CD8-positive, alpha-beta memory T cell (primary cell): ENCODE results near the gene UST. TPM values are rescaled to one million over a fixed set of nuclear protein-coding genes. Genes with fewer than 3 reads are reported as not detected.

Experiments
- CTCF ChIA-PET: fragments of 350-600 bp; sonication (Branson Sonifier 250); formaldehyde crosslinking; loops from one replicate; lab custom pipeline; 2021; ENCODE audit warnings: antibody characterized with exemption; lab: Charles Lee
- POLR2A ChIA-PET: fragments of 350-600 bp; sonication (Branson Sonifier 250); formaldehyde crosslinking; loops from one replicate; lab custom pipeline; 2021; ENCODE audit warnings: antibody characterized with exemption; lab: Charles Lee
- DNase-seq, 5 donors: peaks; one replicate each; pipeline versions ENCODE4 v3.0.0 to v3.0.0-alpha.2; 2020 to 2022; ENCODE audit warnings: mixed read lengths in 1 of 5
- H3K27ac ChIP-seq: one replicate; pipeline ENCODE4 v1.7.0; 2013; ENCODE audit warnings: low read depth, mild to moderate bottlenecking, low read length, moderate library complexity
- H3K27me3 ChIP-seq: 2 replicates; pipeline ENCODE4 v1.7.0; 2013; ENCODE audit warnings: low read length, mild to moderate bottlenecking; ENCODE audit not compliant: insufficient read depth, poor library complexity, severe bottlenecking
- H3K36me3 ChIP-seq: 2 replicates; pipeline ENCODE4 v1.7.0; 2013; ENCODE audit warnings: mild to moderate bottlenecking, low read length, moderate library complexity; ENCODE audit not compliant: insufficient read depth
- H3K4me1 ChIP-seq: 2 replicates; pipeline ENCODE4 v1.7.0; 2013; ENCODE audit warnings: mild to moderate bottlenecking, low read length, moderate library complexity; ENCODE audit not compliant: insufficient read depth
- H3K4me3 ChIP-seq: 2 replicates; pipeline ENCODE4 v1.7.0; 2013; ENCODE audit warnings: mild to moderate bottlenecking, low read length
- H3K9me3 ChIP-seq: 2 replicates; pipeline ENCODE4 v1.7.0; 2013; ENCODE audit warnings: mild to moderate bottlenecking, low read length
- H3K27ac Mint-ChIP-seq, 8 donors: one replicate each; pipeline ENCODE4 v1.8.0; 2020 to 2021; ENCODE audit warnings: mixed read lengths in 8 of 8, mild to moderate bottlenecking in 6 of 8, inconsistent platforms in 3 of 8, moderate library complexity in 3 of 8
- H3K27me3 Mint-ChIP-seq, 2 donors: one replicate each; pipeline ENCODE4 v1.8.0; 2020 to 2021; ENCODE audit warnings: mixed read lengths in 2 of 2, mild to moderate bottlenecking in 1 of 2, moderate library complexity in 1 of 2
- H3K36me3 Mint-ChIP-seq, 3 donors: one replicate each; pipeline ENCODE4 v1.8.0; 2020 to 2021; ENCODE audit warnings: mixed read lengths in 3 of 3, inconsistent platforms in 1 of 3, mild to moderate bottlenecking in 1 of 3
- H3K4me1 Mint-ChIP-seq, 3 donors: one replicate each; pipeline ENCODE4 v1.8.0; 2020 to 2021; ENCODE audit warnings: mixed read lengths in 3 of 3, inconsistent platforms in 1 of 3, mild to moderate bottlenecking in 1 of 3
- H3K4me3 Mint-ChIP-seq, 7 donors: one replicate each; pipeline ENCODE4 v1.8.0; 2020 to 2021; ENCODE audit warnings: mixed read lengths in 7 of 7, mild to moderate bottlenecking in 6 of 7, moderate library complexity in 4 of 7, inconsistent platforms in 2 of 7
- H3K9me3 Mint-ChIP-seq, 5 donors: one replicate each; pipeline ENCODE4 v1.8.0; 2020 to 2022; ENCODE audit warnings: mixed read lengths in 5 of 5, mild to moderate bottlenecking in 3 of 5, moderate library complexity in 2 of 5, inconsistent platforms in 1 of 5
- polyA plus RNA-seq: library from polyadenylated mRNA; unstranded; fragments of 300-500 nt; fragmentation: Illumina TruSeq; gene quantifications from one replicate; pipeline ENCODE4 v1.2.3, GENCODE V29; 2021
- total RNA-seq, 2 experiments: library from RNA; stranded (reverse); gene quantifications; one replicate each; pipeline ENCODE4 v1.2.3, GENCODE V29; 2021

The UST gene
- total and polyA plus RNA-seq, 3 experiments from 2014 or later = 2.4 to 7.8 (median 6.4) TPM

- CTCF ChIA-PET = no interaction called here
- Histone ChIP-seq H3K27ac (no peak overlapping the region), H3K4me1 (peaks cover 6% of the 10 kb centered on the region), H3K36me3 (no peaks in the 10 kb centered on the region), H3K27me3 (no peaks in the 10 kb centered on the region), H3K4me3 (no peak overlapping the region), H3K9me3 (no peaks in the 10 kb centered on the region)
- peak overlapping the region in 6 of 8 donors; percentile 0 to 80 (median 33) for H3K27ac Mint-ChIP-seq
- H3K27me3 Mint-ChIP-seq = no peaks in the 10 kb centered on the region
- H3K36me3 Mint-ChIP-seq = peaks cover 0 to 5% (median 3%) of the 10 kb centered on the region in 3 donors
- H3K9me3 Mint-ChIP-seq = no peaks in the 10 kb centered on the region
- DNase-seq = no peak
- H3K4me3 Mint-ChIP-seq = peak overlapping the region in 6 of 7 donors; percentile 13 to 37 (median 23)
- peaks cover 16 to 29% (median 22%) of the 10 kb centered on the region in 3 donors for H3K4me1 Mint-ChIP-seq
- POLR2A ChIA-PET = no interaction called here
Measured at GRCh38 chr6:148835920-148836441, 89.2 kb downstream of the UST start.

GRCh38 chr6:148836751-148837150 is 89.9 kb downstream of the UST start:
- Histone ChIP-seq H3K36me3 (no peaks in the 10 kb centered on the region), H3K27ac (no peak overlapping the region), H3K4me1 (no peaks in the 10 kb centered on the region), H3K27me3 (no peaks in the 10 kb centered on the region), H3K4me3 (no peak overlapping the region), H3K9me3 (no peaks in the 10 kb centered on the region)
- Mint-ChIP-seq H3K27me3 (no peaks in the 10 kb centered on the region), H3K4me1 (peaks cover 11 to 22% (median 16%) of the 10 kb centered on the region in 3 donors), H3K27ac (peak overlapping the region in 2 of 8 donors; percentile 22 to 65), H3K9me3 (no peaks in the 10 kb centered on the region), H3K36me3 (peaks cover 0 to 5% (median 3%) of the 10 kb centered on the region in 3 donors), H3K4me3 (peak overlapping the region in 1 of 7 donors; percentile 18)
- DNase-seq = no peak
- ChIA-PET CTCF (no interaction called here), POLR2A (no interaction called here)

DNA sequence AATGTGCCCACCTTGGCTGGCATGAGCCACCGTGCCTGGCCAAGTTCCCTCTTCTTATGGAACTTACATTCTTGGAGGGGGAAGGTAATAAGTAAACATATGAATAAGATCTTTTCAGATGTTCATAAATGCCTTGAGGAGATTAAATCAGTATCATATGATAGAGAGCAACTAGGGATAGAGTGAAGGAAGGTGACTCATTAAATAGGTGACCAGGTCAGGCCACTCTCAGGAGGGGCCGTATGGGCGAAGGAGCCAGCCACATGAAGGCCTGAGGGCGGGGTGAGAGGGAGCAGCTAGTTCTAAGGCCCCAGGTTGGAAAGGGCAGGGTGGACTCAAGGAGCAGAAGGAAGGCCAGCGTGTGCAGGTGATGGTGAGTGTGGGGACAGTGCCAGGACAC is 91.1 kb downstream of the UST start:
- peaks cover 0 to 5% (median 3%) of the 10 kb centered on the region in 3 donors for H3K36me3 Mint-ChIP-seq
- Histone ChIP-seq H3K27ac (no peak overlapping the region), H3K36me3 (no peaks in the 10 kb centered on the region), H3K4me1 (no peaks in the 10 kb centered on the region), H3K4me3 (no peak overlapping the region), H3K27me3 (no peaks in the 10 kb centered on the region), H3K9me3 (no peaks in the 10 kb centered on the region)
- ChIA-PET POLR2A (no interaction called here), CTCF (no interaction called here)
- H3K27ac Mint-ChIP-seq = peak overlapping the region in 1 of 8 donors; percentile 87
- H3K4me1 Mint-ChIP-seq = peaks cover 9 to 20% (median 16%) of the 10 kb centered on the region in 3 donors
- no peak for DNase-seq
- no peaks in the 10 kb centered on the region for H3K27me3 Mint-ChIP-seq
- H3K9me3 Mint-ChIP-seq = no peaks in the 10 kb centered on the region
- H3K4me3 Mint-ChIP-seq = no peak overlapping the region

DNA sequence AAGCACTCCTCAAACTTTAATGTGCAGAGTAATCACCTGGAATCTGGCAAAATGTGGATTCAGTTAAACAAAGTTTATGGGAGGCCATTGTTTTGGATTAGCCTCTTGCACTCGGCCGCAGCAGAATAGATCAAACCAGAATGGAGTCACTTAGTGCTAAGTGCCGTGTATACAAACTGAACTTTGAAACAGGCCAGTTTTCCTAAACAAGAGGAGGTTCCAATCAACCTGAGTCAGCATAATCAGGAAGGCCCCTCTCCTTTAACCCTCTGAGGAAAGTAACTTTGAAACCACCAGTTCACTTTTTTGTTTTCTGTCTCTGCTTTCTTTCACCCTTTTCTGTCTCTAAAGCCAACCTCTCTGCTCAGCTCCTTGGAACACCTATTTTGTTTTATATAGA is 92.2 kb downstream of the UST start:
- DNase-seq = no peak
- peaks cover 9 to 20% (median 16%) of the 10 kb centered on the region in 3 donors for H3K4me1 Mint-ChIP-seq
- Histone ChIP-seq H3K27me3 (no peaks in the 10 kb centered on the region), H3K4me3 (no peak overlapping the region), H3K36me3 (no peaks in the 10 kb centered on the region), H3K9me3 (no peaks in the 10 kb centered on the region), H3K4me1 (no peaks in the 10 kb centered on the region), H3K27ac (no peak overlapping the region)
- peaks cover 0 to 5% (median 3%) of the 10 kb centered on the region in 3 donors for H3K36me3 Mint-ChIP-seq
- no peak overlapping the region for H3K4me3 Mint-ChIP-seq
- no peaks in the 10 kb centered on the region for H3K27me3 Mint-ChIP-seq
- POLR2A ChIA-PET = no interaction called here
- CTCF ChIA-PET = no interaction called here
- no peak overlapping the region for H3K27ac Mint-ChIP-seq
- no peaks in the 10 kb centered on the region for H3K9me3 Mint-ChIP-seq

- Mint-ChIP-seq H3K27me3 (no peaks in the 10 kb centered on the region), H3K9me3 (no peaks in the 10 kb centered on the region), H3K27ac (peak overlapping the region in 1 of 8 donors; percentile 29), H3K4me1 (peaks cover 9 to 19% (median 16%) of the 10 kb centered on the region in 3 donors), H3K36me3 (peaks cover 0 to 7% (median 5%) of the 10 kb centered on the region in 3 donors), H3K4me3 (no peak overlapping the region)
- H3K9me3 ChIP-seq = no peaks in the 10 kb centered on the region
- no peaks in the 10 kb centered on the region for H3K27me3 ChIP-seq
- CTCF ChIA-PET = no interaction called here
- no peak overlapping the region for H3K4me3 ChIP-seq
- no peaks in the 10 kb centered on the region for H3K4me1 ChIP-seq
- H3K27ac ChIP-seq = no peak overlapping the region
- DNase-seq = no peak
- POLR2A ChIA-PET = no interaction called here
- H3K36me3 ChIP-seq = no peaks in the 10 kb centered on the region
Measured at GRCh38 chr6:148840256-148840655, 93.4 kb downstream of the UST start.

GRCh38 chr6:148842296-148843019 is 95.6 kb downstream of the UST start:
- Histone ChIP-seq H3K4me3 (no peak overlapping the region), H3K27ac (no peak overlapping the region), H3K27me3 (no peaks in the 10 kb centered on the region), H3K36me3 (no peaks in the 10 kb centered on the region), H3K9me3 (no peaks in the 10 kb centered on the region), H3K4me1 (no peaks in the 10 kb centered on the region)
- Mint-ChIP-seq H3K4me3 (no peak overlapping the region), H3K27me3 (no peaks in the 10 kb centered on the region), H3K4me1 (peaks cover 0 to 16% (median 5%) of the 10 kb centered on the region in 3 donors), H3K36me3 (peaks cover 0 to 7% (median 0%) of the 10 kb centered on the region in 3 donors), H3K27ac (peak overlapping the region in 2 of 8 donors; percentile 10 to 24), H3K9me3 (no peaks in the 10 kb centered on the region)
- no peak for DNase-seq
- POLR2A ChIA-PET = no interaction called here
- CTCF ChIA-PET = no interaction called here

DNA sequence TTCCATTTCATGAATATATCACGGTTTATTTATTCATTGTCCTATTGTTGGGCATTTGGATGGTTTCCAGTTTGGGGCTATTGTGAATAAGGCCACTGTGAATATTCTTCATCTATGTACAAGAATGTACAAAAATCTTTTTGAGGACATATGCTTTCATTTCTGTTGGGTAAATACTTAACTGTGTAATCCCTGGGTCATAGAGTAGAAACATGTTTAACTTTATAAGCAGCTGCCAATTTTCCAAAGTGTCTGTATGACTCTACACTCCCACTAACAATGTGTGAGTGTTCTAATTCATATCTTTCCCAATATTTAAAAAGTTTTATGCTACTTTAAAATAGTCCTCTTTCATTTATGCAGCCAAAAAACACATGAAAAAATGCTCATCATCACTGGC is 98.6 kb downstream of the UST start:
- Mint-ChIP-seq H3K27ac (no peak overlapping the region), H3K36me3 (peaks cover 0 to 3% (median 0%) of the 10 kb centered on the region in 3 donors), H3K4me1 (peaks cover 2 to 26% (median 16%) of the 10 kb centered on the region in 3 donors), H3K4me3 (no peak overlapping the region), H3K27me3 (no peaks in the 10 kb centered on the region), H3K9me3 (no peaks in the 10 kb centered on the region)
- DNase-seq = no peak
- no peaks in the 10 kb centered on the region for H3K36me3 ChIP-seq
- CTCF ChIA-PET = no interaction called here
- H3K27me3 ChIP-seq = no peaks in the 10 kb centered on the region
- H3K4me1 ChIP-seq = no peaks in the 10 kb centered on the region
- H3K27ac ChIP-seq = no peak overlapping the region
- POLR2A ChIA-PET = no interaction called here
- no peak overlapping the region for H3K4me3 ChIP-seq
- no peaks in the 10 kb centered on the region for H3K9me3 ChIP-seq
